Measurements from ENCODE around the gene KIF23. TPM values are rescaled to one million over a fixed set of nuclear protein-coding genes. Genes with fewer than 3 reads are reported as not detected.

KIF23 gene
- total RNA-seq, 1 donor from 2014 or later, result 1.5 TPM

- TF ChIP-seq, protein P1, sequence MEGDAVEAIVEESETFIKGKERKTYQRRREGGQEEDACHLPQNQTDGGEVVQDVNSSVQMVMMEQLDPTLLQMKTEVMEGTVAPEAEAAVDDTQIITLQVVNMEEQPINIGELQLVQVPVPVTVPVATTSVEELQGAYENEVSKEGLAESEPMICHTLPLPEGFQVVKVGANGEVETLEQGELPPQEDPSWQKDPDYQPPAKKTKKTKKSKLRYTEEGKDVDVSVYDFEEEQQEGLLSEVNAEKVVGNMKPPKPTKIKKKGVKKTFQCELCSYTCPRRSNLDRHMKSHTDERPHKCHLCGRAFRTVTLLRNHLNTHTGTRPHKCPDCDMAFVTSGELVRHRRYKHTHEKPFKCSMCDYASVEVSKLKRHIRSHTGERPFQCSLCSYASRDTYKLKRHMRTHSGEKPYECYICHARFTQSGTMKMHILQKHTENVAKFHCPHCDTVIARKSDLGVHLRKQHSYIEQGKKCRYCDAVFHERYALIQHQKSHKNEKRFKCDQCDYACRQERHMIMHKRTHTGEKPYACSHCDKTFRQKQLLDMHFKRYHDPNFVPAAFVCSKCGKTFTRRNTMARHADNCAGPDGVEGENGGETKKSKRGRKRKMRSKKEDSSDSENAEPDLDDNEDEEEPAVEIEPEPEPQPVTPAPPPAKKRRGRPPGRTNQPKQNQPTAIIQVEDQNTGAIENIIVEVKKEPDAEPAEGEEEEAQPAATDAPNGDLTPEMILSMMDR (IDR thresholded peaks at IDR 0.05), result no peak
Measured at GRCh38 chr15:69490356-69491037, 76.3 kb downstream of the KIF23 start.

DNA sequence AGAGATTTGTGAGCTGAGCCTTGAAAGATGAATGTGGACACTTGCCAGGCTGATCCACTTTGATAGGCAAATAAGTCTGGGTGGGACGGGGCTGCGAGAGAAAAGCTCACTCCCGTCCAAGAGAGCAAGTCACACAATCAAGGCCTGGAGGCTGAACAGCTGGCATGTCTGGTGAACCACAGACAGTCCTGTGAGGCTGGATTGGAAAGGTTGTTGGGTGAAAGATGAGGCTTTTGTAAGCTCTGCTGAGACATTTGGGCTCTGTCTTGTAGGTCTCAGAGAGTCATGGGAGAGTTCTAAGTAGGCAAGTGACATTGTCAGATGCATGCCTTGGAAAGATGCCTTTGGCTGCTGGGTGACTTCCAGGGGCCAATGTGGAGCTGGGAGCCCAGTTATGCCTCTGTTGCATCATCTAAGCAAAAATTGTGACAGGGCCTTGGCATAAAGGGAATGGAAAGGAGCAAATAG lies 76.9 kb downstream of the KIF23 start:
- POLR2A ChIA-PET, result no interaction called here
- Mint-ChIP-seq H3K36me3 (ENCODE audit: low read depth) (no peaks in the 10 kb centered on the region), H3K4me1 (no peaks in the 10 kb centered on the region), H3K4me3 (no peak overlapping the region), H3K27me3 (peaks cover 6% of the 10 kb centered on the region), H3K27ac (no peak overlapping the region), H3K9me3 (peaks cover 5% of the 10 kb centered on the region)
- CTCF ChIA-PET, result no interaction called here
- no peak for DNase-seq
- no peak for ATAC-seq (ENCODE audit: low read depth)
- TF ChIP-seq, protein P1 (IDR thresholded peaks at IDR 0.05), result no peak
- intact Hi-C loops (cut with micrococcal nuclease), result no loop called here

More at GRCh38 chr15:69490356-69491037, 76.3 kb downstream of the KIF23 start:
- Mint-ChIP-seq H3K27ac (no peak overlapping the region), H3K4me1 (no peaks in the 10 kb centered on the region), H3K27me3 (peaks cover 6% of the 10 kb centered on the region), H3K36me3 (ENCODE audit: low read depth) (no peaks in the 10 kb centered on the region), H3K4me3 (no peak overlapping the region), H3K9me3 (peaks cover 7% of the 10 kb centered on the region)
- ATAC-seq (ENCODE audit: low read depth) (no peak), DNase-seq (no peak)
- ChIA-PET POLR2A (no interaction called here), CTCF (no interaction called here)
- intact Hi-C loops (cut with micrococcal nuclease), result no loop called here

- H3K9me3 Mint-ChIP-seq, result peaks cover 5% of the 10 kb centered on the region
- ChIA-PET CTCF (no interaction called here), POLR2A (no interaction called here)
- no peaks in the 10 kb centered on the region for H3K4me1 Mint-ChIP-seq
- H3K27me3 Mint-ChIP-seq, result peaks cover 6% of the 10 kb centered on the region
- ATAC-seq (ENCODE audit: low read depth) (no peak), DNase-seq (no peak)
- TF ChIP-seq, protein P1 (IDR thresholded peaks at IDR 0.05), result no peak
- H3K36me3 Mint-ChIP-seq (ENCODE audit: low read depth), result no peaks in the 10 kb centered on the region
- H3K27ac Mint-ChIP-seq, result no peak overlapping the region
- intact Hi-C loops (cut with micrococcal nuclease), result no loop called here
- H3K4me3 Mint-ChIP-seq, result no peak overlapping the region
Measured at GRCh38 chr15:69493406-69493805, 79.3 kb downstream of the KIF23 start.

DNA sequence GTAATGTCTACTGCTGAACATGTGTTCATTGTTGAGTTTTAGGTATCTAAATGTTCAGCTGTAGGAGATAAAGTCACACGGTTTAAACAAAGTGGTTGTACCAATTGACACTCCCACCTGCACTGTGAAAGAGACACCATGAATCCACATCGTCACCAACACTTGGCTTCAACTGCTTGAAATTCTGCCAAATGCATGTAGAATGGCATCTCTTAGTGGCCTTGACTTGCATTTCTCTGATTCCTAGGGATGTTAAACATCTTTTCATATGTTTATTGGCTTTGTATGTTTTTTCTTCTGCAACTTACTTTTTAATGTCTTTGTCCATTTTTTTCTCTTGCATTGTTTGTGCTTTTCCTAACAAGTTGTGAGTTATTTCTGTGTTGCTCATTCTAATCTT lies 81.9 kb downstream of the KIF23 start:
- TF ChIP-seq, protein P1 (IDR thresholded peaks at IDR 0.05), result no peak
- Mint-ChIP-seq H3K27me3 (peaks cover 12% of the 10 kb centered on the region), H3K4me1 (no peaks in the 10 kb centered on the region), H3K36me3 (ENCODE audit: low read depth) (no peaks in the 10 kb centered on the region), H3K9me3 (peaks cover 5% of the 10 kb centered on the region), H3K4me3 (no peak overlapping the region), H3K27ac (no peak overlapping the region)
- ATAC-seq (ENCODE audit: low read depth), result no peak
- ChIA-PET POLR2A (no interaction called here), CTCF (no interaction called here)
- no peak for DNase-seq
- intact Hi-C loops (cut with micrococcal nuclease), result no loop called here

DNA sequence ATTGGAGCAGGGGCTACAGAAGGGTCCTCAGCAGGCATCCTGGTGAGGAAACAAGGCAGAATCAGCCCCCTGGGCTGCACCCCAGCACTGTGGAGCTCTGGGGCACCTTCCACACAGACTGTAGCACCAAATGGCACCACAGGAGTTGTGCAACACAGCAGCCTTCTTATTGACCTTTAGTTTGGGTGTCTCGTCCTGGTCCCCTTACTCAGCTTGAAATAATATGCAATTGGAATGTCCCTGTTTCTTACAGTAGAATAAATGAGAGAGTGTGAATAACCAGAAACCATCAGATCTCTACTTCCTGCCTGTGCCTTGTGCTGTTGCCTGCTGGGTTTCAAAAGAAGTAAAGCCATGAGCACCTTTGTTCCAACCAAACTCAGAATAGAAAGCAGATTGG lies 82.9 kb downstream of the KIF23 start:
- ATAC-seq (ENCODE audit: low read depth) (no peak), DNase-seq (no peak)
- Mint-ChIP-seq H3K36me3 (ENCODE audit: low read depth) (no peaks in the 10 kb centered on the region), H3K9me3 (no peaks in the 10 kb centered on the region), H3K27me3 (peaks cover 8% of the 10 kb centered on the region), H3K4me3 (no peak overlapping the region), H3K4me1 (no peaks in the 10 kb centered on the region), H3K27ac (no peak overlapping the region)
- TF ChIP-seq, protein P1 (IDR thresholded peaks at IDR 0.05), result no peak
- CTCF ChIA-PET, result no interaction called here
- POLR2A ChIA-PET, result no interaction called here
- intact Hi-C loops (cut with micrococcal nuclease), result no loop called here

All from activated B cell treated with CpG ODN at 0.5 μM for 24 hours (primary cell).